GM21360 (cell line): ENCODE results near the gene KAZN.

Experiments used
- ATAC-seq: cut with Tn5 transposase; IDR thresholded peaks from one replicate; pipeline ENCODE4 v1.9.1; 2021; ENCODE audit warnings: mild to moderate bottlenecking, moderate library complexity; ENCODE audit not compliant: unreplicated experiment

The KAZN gene

DNA sequence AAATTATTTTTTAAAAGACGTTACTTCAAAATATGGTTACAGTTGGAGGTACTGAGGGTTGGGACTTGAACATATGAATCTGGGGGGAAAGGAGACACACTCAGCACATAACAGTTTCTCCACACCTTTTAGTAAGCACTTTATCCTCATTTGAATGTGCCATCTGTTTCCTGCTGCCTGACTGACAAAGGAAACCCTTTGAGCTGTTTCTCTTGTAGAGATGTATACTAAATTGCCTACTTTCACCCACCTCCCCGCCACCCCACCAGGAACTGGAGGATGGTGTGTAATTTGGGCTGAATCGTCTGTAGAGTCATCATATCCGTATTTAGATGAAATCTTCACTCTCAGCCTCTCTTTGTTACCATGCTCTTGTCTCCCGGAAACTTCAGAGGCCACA, 108.1 kb downstream of the KAZN start:
- ATAC-seq = no peak

DNA sequence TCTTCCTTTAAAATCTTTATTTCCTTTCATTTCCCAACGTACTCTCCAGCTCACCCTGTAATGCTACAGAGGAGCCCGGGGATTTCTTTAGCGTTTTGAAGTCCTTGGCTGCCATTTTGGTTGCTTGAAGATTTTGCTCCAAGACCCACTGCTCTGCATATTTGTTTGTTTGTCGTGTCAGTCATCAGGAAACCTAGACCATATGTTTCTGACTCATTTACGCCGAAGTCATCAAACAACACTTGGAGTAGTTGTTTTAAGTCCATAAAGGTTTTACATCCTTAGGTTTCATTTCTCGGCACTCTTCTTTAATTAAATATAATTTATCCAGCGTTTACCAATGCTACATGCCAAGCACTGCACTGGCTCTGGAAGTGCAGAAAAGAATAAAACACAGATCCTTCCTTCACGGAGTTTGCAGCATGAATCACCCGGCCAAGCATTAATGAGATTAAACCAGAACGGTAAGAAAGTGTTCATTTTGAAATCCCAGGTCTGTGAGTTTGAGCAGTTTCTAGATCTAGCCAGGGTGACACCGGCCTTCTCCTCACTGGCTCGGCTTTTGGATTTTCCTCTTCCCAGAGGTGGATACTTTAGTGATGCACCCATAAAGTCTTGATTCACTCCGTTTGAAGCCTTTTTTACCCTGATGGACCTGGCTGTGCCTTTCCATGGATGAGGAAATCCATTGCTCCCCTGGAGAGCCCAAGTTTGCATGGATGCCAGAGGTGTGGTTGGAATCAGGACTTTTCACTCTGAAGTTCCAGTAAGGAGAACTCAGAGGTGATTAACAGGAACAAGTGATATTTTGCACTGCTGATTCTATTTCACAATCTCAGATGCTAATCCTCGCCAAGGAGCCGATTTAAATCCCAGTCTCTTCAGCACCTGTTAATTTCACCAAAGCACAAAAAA, 109.3 kb downstream of the KAZN start:
- ATAC-seq = no peak

DNA sequence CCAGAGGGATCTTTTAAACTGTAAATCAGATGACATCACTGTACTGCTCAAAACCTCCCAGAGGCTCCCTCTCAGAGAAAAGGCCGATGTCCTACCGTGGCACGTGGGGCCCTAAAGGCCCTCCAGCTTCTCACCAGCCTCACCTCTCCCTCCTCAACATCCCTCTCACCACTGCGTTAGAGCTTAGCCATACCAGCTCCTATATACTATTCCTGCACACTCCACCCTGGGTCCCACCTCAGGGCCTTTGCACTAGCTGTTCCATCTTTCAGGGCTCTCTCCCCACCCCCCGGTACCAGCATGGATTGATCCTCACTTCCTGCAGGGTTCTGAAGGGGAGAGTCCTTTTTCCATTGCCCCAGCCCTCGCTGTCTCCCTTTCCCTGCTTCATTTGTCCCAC, 111.8 kb downstream of the KAZN start:
- no peak for ATAC-seq

DNA sequence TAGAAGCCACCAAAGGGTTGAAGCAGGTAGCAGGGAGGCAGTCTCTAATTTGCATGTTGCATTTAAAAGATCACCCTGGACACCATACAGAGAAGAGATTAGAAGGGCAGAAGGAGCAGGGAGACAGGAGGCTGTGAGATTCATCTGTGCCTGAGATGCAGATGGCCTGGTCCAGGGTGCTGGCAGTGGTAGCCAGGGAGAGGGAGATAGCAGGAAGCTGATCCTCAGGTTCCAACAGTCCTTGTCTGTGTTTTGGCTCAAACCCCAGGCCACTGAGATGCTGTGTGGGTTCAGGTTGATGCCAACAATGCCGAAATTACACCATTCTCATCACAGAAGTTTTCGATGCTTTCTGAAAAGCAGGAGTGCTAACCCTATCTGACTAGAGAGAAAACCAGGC, 113.7 kb downstream of the KAZN start:
- ATAC-seq = no peak

DNA sequence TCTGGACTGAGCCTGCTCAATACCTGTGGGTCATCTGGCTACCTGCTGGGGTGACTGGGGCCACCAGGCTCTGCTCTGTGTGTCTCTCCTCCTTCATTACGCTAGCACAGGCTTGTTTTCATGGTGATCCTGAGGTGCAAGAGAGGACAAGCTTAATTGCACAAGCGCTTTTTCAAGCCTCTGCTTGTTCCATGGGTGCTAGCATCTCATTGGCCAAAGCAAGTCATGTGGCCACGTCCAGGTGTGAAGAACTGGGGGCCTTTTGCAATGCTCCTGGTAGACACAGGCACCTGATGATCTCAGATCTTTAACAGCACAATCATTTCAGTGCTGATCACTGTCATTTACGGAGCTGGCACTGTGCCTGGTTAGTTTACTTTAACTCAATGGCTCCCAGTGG, 114.6 kb downstream of the KAZN start:
- no peak for ATAC-seq

DNA sequence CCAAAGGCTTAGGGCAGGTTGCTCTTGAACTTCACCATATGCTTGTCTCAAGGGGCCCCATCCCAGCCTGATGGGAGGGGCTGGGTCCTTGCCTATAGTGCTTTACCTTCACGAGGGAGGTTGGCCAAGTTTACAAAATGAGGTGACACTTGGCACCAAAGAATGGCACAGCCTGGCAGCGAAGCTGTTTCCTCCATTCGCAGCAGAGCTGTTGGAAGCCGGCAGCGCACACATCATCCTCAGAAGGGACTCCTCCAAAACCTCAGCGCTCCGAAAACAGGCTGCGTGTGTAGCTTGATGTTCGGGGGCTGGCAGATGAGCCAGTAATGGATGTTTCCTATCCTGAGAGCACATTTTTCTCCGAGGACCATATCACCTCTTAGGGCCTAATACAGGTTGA, 116.8 kb downstream of the KAZN start:
- no peak for ATAC-seq

DNA sequence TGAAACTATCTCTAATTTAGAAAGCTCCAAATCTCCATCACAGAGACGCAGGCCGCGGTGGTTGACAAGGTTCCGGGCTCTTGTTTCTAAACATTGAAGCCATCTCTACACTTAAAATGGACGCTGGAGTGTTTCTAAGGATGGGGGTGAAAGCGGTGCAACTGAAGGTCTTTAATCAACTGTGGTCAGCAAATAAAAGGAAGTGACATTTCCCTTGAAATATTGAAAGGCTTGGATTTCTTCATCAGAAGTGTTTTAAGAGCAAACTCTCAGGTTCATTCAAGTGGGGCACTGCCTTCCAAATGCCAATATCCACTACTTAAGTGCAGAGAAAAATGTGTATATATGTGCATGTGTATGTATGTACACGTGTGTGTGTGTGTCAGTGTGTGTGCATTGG, 117.3 kb downstream of the KAZN start:
- no peak for ATAC-seq

DNA sequence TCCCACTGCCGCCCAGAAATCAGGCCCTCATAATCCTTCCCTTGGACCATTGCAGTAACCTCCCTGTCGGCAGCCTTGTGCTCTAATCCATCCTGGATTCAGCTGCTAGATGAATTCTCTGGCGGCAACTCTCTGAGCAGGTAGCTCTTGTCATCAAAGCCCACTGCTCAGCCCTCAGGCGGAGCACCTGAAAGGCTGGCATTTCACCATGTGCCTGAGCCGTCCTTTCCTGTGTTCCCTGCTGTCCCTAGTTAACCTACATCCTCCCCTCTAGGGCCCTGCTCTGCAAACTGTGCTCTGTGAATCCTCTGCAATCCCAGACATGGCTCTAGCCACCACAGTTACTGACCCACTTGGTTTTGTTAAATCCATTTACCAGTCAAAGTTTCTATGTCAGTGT, 118.0 kb downstream of the KAZN start:
- ATAC-seq = no peak

DNA sequence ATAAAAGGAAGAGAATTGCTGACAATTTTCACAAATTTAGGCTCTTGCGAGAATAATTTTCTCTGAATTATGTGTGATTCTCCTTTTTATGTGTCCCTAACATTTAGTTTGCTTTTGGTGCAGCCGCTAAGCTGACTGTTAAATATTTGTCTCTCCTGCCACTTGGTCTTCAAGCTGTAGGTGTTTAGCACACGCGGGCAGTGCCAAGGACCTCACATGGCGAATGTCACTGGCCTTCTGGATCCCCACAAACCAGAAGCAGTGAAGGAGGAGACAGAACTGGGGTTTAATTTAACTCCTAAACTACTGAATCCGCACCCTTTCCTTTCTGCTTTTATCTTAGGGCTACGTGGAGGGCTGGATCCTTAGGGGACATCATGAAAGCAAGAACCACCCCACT, 120.0 kb downstream of the KAZN start:
- no peak for ATAC-seq

DNA sequence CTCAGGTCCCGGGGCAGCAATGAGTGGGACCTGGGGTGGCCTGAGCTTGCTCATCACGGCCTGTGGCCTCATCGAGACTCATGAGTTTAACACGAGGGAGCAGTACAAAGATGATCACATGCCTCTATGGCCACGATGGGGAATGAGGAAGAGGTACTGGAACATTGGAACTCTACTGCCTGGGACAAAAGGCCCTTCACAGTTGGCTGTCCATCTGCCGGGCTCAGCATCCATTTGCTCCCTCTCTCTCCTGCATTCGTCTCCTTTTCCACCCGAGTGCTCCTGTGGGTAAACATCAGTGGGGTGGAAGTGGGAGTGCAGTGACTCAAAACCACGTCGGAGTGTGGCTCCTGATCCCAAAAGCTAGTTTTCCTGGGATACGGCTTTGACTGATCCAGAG, 124.9 kb downstream of the KAZN start:
- no peak for ATAC-seq

DNA sequence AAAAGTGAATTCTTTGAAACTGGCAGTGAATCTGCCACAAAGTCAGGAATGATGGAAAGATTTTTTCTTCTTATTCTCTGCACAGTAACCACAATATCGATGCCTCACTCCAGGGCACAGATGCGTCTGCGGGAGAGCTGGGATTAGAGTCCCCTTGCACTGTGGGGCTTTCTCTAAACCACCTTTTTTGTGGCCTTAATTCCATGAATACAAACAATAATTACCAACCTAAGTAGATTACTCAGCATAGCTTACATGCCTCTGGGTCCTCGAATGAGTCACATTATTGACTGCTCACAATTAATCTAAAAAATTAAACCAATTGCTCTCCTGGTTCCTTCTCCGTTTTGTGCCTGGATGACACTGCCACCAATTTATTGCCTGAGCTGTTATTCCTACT, 125.8 kb downstream of the KAZN start:
- ATAC-seq = no peak

DNA sequence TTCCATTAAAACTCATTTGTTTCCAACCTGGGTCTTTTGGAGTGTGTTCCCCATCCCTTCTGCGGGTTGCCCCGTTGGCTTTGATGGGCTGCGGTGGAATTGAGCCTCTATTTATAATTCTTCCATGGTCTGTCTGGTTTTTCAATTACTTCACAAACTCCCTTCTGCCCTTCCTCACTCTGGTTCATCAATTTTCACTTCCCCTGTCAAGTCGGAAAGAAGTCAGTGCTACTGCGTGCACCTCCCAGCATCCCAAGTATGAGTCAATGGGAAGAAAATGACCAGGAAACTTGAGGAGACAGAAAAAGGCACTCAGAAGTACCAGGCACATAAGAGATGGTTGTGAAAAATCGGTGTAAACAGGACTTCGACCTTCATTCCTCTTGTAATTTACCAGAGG, 126.2 kb downstream of the KAZN start:
- no peak for ATAC-seq

DNA sequence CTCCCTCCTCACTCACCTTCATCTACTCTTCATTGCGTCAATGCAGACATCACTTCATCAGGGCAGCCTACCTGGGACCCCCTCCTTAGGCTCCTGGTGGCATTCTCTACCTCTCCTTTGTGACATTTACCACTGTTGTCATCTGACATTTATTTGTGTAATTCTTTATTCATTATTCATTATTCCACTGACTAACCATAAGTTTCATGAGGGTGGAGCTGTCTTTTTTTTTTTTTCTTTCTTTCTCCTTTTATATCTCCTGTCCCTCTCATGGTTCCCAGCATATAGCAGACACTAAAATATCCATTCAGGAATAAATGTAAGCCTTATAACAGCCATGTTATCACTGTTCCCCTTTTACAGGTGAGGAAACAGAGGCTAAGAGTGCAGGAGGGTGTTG, 126.8 kb downstream of the KAZN start:
- no peak for ATAC-seq

DNA sequence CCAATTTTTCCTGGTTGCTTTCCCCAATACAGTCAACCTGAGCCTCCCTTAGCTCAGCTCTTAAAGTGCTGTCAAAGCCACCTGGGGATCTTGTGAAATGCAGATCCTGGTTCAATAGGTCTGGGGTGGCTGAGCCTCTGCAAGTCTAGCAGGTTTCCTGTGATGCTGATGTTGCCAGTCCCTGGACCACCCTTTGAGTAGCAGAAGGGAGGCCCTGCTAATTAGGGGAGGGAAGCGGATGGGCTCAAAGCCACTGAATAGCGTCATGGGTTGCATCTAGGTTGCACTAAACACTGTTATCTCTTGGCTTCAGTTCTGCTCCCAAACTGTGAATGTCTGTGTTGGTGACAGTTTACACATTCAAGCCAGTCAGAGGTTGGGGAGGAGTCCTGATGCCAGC, 127.2 kb downstream of the KAZN start:
- no peak for ATAC-seq

DNA sequence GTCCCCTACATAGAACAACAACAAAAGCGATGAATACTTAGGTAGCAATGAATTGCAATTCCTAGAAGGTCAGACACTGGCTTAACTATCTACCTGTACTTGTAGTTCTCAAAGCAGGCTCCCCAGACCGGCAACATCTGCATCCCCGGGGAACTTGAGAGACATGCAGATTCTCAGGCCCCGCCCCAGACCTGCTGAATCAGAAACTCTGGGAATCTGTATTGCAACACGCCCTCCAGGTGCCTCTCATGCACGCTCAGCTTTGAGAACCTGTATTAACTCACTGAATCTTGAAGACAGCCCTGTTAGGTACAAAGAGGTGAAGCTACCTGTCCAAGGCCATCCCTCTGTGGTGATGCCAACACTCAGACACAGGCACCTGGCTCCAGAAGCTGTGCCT, 128.1 kb downstream of the KAZN start:
- ATAC-seq = no peak

DNA sequence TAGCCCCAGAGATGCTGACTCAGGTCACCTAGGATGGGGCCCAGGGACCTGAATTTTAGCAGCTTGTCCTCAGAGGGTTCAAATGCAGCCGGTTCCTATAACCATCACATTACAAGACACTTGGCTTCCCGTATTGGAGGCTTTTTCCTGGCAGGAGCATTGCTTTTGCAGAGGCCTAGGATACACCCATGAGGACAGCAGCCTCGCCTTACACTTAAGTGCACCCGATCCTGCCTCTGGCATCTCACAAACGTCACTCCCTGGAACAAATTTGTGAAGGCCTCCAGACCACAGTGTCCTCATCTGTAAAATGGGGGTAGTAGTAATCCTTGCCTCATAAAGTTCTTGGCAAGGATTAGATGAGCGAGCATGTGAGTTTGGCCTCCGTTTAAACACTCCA, 130.0 kb downstream of the KAZN start:
- no peak for ATAC-seq

DNA sequence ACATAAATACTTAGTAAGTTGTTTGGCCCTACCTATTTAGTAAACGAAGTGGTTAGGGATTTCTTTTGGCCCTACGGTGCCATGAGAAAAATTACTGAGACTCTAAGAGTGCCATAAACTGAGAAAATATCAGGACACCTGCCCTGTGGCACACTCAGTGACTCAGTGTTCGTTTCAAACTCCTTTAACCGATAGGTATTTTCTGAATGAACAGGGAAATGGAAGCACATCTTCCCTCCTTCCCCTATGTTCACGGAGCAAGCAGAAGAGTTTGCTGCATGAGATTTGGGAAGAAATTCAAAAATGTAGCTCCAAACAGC, 134.2 kb downstream of the KAZN start:
- ATAC-seq = no peak

DNA sequence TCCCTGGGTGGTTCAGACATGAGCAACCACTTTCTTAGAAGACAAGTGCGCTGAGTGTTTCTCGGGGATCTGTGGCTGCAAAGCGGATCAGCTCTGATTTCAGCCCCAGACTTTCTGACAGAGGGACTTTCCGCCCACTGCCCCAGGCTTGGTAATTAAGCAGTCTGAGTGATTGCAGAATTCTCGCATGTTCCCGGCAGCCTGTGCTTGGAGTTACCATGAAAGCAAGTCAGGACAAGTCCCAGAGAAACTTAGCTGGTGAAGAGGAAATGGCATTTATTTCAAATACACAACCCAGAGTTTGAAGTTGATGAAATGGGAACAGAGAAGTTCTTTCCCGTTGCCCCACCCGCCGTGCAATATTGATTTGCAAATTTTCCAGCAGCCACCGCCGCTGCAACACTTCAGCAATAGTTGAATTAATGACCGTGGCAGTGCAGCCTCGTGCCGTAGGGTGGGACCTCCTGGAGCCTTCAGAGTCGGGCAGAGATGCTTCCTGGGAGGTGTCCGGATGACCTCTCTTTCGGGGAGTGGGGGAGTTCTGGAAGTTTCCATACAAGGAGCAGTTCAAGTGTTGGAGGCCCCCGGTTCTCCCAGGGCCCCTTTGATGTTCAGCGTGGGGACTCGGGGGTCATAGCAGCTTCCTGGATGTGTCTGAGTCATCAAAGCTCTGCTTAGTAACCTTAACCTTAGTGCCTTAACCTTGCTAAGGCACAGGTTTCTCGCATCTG, 134.7 kb downstream of the KAZN start:
- ATAC-seq = no peak

DNA sequence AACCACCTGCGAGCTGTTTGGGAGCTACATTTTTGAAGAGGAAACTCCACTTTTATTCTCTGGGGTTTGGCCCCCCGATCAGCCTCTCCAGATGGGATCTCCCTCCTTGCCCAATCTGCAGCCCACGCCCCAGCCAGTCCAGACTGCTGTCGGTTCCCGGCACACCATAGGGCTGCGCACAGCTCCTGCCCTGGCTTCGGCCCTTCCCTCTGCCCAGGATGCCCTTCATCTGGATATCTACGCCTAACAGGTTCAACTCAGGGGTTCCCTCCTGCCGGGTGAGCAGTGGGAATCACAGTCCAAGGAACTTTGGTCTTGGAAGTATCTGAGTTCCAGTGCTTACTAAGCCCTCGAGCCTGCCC, 135.3 kb downstream of the KAZN start:
- no peak for ATAC-seq

DNA sequence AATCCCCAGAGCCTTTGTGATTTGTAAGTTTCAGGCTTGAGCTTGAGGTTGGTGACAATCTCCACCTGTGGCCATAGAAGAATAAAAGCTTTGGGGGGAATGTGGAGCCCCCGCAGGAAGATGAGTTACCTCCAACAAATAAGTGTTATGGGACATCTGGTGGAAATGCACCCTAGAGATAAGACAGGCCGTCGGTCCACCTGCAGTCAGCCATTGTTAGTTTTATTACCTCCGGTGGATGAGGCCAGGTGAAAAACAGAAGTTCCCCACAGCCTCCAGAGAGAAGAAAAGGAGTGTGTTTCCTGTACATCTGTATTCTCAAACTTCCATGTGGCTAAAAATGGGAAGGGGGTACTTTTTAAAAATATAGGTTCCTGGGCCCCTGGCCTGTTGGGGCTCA, 137.4 kb downstream of the KAZN start:
- no peak for ATAC-seq

DNA sequence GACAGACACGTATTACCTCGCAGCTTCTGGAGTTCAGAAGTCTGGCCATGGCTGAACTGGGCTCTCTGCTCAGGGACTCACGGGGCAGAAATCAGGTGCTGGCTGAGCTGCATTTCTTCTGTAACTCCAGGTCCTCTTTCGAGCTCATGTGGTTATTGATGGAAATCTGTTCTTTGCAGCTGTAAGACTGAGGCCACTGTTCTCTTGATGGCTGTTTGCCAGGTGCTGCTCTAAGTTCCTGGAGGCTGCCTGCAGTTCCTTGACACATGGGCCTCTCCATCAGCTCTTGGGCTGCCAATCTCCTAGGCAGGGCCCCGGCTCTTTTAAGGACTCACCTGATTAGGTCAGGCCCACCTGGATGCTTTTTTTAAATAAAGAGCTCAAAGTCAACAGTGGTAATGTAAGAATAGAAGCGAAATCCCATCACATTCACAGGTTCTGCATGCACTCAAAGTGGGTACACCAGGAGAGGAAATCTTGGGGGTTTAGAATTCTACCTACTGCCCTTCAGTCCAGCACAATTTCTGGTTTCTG, 139.1 kb downstream of the KAZN start:
- no peak for ATAC-seq

DNA sequence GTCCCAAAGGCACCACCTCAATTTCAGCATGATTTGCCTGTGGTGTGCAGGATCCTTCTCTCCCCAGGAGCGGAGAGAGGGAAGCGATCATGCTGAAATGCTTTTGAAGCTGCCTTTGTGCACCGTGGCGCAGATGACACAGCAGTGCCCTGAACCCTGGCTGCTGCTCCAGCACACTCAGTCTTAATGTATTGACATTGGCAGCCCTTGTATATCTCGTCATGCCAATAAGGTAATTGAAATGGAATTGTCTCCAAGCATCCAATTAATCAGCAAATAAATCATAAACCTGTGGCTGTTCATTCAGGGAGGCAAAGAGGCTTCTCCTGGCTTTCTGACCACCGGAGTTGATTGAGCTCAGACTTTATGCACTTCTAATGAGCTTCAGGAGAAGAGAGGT, 139.8 kb downstream of the KAZN start:
- ATAC-seq = no peak
